NCI-H748 treated with DMSO at 0.1 percent for 48 hours (cell line): Measurements from ENCODE around the gene ZNF500.
A peak's percentile ranks its signal among the peaks of the same experiment; 100 is the strongest.

Source experiments
- DNase-seq: peaks from one replicate; lab custom pipeline; 2025; lab: John Stamatoyannopoulos, UW

ZNF500 gene

DNA sequence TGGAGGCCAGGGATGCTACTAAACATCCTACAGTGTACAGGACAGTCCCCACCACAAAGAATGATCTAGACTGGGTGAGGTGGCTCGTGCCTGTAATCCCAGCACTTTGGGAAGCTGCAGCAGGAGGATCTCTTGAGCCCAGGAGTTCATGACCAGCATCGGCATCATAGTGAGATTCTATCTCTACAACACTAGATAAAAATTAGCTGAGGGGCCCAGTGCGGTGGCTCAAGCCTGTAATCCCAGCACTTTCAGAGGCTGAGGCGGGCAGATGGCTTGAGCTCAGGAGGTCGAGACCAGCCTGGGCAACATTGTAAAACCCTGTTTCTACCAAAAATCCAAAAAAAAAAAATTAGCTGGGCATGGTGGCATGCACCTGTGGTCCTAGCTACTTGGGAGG, 5.4 kb upstream of the ZNF500 start:
- DNase-seq, result no peak

DNA sequence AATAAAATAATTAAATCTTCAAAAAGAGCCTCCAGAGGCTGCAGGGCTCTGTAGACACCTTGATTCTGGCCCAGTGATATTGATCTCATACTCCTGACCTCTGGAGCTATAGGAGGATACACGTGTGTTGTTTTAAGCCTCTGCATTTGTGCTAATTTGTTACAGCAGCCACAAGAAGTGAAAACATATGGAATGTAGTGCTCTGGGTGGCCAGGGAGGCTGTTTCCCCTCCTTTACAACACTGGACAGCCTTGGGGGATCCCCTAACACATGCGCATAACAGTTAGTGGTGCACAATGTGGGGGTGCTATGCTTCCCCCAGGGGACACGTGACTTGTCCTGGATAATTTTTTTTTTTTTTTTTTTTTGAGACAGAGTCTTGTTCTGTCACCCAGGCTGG, 4.7 kb upstream of the ZNF500 start:
- no peak for DNase-seq

- DNase-seq, result no peak
Measured at GRCh38 chr16:4769306-4769638, 2.3 kb upstream of the ZNF500 start.

GRCh38 chr16:4768549-4769305, 1.8 kb upstream of the ZNF500 start:
- DNase-seq, result peak; percentile 75

DNA sequence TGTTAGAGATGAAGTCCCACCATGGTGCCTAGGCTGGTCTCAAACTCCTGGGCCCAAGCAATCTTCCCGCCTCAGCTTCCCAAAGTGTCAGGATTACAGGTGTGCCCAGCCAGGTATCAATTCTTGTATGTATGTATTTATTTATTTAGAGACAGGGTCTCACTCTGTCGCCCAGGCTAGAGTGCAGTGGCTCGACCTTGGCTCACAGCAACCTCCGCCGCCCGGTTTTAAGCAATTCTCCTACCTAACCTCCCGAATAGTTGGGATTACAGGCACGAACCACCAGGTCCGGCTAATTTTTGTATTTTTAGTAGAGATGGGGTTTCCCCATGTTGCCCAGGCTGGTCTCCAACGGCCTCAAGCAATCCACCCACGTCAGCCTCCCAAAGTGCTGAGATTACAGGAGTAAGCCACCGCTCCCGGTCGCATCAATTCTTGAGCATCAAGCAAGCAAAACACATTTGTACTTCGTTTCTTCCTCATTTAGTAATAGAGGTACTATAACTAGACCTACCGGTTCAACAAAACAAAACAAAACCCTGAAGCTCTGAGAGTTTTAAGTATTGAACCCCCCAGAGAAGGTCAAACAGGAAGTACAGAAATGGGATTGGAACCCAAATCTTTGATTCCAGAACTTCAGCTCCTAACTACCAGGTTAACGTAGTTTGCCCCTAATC, 1.0 kb upstream of the ZNF500 start:
- DNase-seq, result no peak

DNA sequence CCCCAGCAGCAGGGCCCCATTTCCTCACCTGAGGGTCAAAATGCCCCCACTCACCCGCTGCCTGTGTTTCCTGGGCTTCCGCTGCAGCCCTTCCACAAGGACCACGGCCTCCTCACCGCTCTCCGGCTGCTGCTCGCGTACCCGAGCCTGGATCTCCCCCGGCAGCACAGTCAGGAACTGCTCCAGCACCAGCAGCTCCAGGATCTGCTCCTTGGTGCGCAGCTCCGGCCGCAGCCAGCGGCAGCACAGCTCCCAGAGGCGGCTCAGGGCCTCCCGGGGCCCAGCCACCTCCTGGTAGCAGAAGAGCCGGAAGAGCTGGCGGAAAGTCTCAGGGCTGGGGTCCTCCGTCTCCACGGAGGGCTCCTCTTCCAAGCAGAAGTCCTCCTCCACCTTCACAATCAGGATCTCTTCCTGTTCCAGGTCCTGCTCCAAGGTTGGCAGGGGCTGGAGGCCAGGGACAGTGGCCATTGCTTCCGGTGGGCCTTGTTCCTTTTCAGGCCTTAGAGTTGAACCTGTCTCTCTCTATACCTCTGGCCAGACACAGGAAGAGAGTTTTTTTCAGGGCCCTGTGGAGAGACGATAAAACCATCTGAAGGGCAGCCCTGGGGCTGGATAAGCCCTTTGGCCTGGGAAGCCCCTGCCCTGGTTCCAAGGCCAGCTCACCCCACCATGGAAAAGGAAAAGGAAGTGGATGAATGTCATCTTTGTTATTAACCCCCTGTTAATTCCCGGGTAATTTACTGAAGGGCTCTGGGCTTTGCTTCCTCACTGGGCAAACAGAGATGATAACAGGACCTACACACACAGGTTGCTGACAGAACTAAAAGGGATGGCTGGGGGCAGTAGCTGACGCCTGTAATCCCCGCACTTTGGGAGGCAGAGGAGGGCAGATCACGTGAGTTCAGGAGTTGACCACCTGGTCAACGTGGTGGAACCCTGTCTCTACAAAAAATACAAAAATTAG, 1.2 kb downstream of the ZNF500 start:
- no peak for DNase-seq

GRCh38 chr16:4763791-4764190, 3.2 kb downstream of the ZNF500 start:
- no peak for DNase-seq

DNA sequence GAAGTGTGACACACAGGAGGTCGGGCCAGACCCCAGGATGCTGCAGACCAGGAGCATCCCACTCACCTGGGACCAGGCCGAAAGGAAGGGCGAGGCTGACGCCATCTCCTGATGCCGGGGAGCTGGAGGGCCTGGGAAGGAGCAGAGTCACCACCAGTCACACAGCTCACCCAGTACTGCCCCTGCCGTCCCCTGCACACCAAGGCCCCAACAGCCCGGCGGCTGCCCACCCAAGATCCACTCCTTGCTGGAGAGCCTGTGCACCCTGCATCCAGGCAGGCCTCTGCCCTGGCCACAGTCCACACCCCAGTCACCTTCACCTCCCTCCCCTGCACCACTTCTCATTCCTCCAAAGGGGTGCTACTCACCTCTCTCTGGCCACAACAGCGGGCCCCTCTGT, 4.8 kb downstream of the ZNF500 start:
- no peak for DNase-seq

- no peak for DNase-seq
Measured at GRCh38 chr16:4760221-4760910, 6.6 kb downstream of the ZNF500 start.

DNA sequence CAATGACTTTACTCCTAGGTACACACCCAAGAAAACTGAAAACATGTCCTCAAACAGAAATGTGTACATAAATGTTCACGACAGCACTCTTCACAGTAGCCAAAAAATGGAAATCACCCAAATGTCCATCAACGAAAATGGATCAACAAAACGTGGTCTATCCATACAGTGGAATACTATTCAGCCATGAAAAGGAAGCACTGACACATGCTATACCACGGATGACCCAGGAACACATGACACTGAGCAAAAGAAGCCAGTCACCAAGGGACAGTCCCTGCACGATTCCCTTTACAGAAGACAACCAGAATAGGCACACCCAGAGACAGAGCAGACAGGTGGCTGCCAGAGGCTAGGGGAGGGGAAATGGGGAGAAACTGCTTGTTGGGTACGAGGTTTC, 11.3 kb downstream of the ZNF500 start:
- no peak for DNase-seq

DNA sequence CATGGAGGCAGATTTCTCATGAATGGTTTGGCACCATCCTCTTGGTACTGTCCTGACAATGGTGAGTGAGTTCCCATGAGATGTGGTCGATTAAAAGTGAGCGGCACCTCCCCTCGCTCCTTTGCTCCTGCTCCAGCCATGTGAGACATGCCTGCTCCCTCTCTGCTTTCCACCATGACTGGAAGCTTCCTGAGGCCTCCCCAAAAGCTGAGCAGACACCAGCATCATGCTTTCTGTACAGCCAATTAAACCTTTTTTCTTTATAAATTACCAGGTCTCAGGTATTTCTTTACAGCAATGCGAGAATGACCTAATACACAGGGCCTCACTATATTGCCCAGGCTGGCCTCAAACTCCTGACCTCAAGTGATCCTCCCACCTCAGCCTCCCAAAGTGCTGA, 12.1 kb downstream of the ZNF500 start:
- no peak for DNase-seq

DNA sequence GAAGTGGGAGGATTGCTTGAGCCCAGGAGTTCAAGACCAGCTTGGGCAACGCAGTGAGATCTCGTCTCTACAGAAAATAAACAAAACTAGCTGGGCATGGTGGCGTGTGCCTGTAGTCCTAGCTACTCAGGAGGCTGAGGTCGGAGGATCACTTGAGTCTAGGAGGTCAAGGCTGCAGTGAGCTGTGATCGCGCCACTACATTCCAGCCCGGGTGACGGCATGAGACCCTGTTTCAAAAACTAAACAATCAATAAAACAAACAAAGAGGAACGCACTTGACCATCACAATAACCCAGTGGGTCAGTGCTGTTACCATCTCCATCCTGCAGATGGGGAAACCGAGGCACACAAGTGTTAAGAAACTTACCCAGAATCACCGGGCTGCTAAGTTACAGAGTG, 13.7 kb downstream of the ZNF500 start:
- no peak for DNase-seq

- DNase-seq, result no peak
Measured at GRCh38 chr16:4752351-4753100, 14.4 kb downstream of the ZNF500 start.

DNA sequence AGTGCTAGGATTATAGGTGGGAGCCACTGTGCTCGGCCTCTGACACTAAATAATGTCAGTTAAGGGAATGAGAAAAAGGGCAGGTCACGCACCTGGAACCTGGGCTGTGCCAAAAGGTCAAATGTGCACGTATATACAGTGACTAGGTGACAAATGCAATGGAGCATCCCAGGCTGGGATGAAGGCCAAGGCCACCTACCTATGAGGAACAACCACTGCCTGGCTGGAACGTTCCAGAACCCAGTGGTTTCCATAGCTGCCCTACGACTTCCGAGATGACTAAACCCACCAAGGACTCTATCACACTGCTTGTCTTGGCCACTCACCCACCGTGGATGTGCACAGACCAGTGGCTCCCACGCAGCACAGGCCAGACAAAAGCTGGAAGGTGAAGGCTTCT, 16.1 kb downstream of the ZNF500 start:
- DNase-seq, result no peak

DNA sequence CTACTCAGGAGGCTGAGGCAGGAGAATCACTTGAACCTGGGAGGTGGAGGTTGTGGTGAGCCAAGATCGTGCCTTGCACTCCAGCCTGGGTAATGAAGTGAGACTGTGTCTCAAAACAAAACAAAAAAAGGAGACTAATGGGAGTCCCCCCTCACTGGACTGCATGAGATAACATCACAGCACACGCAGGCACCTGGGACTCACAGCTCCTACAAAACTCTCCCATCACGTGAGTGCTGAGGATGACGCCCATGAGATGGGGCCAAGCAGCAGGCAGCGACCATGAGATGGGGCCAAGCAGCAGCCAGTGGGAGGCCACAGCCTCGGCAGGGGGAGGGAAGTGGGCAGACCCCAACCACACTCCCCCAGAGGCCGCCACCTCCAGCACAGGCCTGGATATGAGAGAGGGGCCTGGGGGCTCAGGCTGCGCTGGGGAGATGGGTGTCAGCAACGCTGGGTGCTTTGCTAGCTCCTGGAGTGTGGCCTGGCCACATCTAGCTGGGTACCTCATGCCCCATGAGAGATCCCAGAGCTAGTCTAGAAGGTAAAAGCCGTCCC, 17.2 kb downstream of the ZNF500 start:
- DNase-seq, result no peak

DNA sequence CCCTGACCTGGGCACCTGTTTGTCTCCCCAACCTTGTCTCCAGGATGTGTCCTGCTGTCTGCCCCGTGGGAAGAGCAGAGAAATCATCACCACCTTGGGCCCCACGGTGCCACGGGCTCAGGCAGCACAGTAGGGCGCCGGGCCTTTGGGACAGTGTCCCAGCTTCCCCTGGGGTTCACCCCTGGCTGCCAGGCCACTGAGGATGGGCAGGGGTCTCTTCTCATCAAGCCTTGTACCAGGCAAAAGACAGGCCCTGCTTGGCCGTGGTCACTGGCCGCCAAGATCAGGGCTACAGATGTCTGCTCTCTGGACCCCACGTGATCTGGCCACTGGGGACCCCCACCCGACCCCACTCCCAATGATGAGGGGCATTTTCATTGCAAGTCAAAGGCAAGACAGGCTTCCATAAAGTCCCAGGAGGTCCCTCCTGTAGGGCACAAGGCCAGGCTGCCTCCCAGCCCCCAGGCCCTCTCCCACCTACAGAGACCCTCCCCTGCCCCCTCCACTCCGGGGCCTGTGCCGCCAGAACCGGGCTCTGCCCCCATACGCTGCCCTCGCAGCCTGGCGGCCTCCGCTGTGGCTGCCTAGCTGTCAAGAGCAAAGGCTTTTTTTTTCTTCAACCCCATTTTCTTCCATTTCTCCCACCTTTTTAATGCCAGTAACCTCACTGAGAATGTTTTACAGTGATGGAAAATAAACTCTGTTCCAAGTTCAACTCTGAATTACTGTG, 18.1 kb downstream of the ZNF500 start:
- DNase-seq, result no peak

DNA sequence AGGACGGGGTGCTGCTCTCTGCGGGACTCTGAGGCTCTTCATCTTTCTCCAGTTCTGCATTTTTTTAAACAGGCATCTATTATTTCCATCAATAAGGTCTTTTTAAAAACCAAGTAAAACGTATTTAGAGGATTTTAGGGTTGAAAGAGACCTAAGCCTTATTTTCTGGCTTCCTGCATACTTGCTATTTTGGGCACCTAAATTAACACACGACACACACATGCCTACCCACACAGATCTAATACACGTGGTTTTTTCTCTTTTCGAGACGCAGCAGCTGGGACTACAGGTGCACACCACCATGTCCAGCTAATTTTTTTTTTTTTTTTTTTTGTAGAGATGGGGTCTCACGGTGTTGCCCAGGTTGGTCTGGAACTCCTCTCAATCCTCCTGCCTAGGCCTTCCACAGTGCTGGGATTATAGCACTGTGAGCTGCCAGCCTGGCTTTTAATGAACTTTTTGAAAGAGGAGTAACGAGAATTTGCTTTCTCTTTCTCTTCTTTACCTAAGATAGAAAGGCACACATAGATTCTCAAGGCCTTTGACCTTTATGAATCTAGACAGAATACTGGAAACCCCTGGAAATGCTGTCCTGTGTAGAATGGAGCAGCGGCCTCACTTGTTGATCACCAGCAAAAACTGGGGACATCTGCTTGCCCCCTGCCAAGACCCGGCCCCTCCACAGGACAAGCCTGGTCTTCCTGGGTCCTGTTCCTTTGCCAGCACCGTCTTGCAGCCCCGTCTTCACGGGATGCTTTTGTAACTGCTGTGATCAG, 18.9 kb downstream of the ZNF500 start:
- no peak for DNase-seq

GRCh38 chr16:4746991-4747574, 19.9 kb downstream of the ZNF500 start:
- DNase-seq, result no peak

GRCh38 chr16:4746215-4746614, 20.7 kb downstream of the ZNF500 start:
- no peak for DNase-seq

GRCh38 chr16:4745274-4745569, 21.7 kb downstream of the ZNF500 start:
- no peak for DNase-seq
